Astrocyte (in vitro differentiated cells and primary cell): Measurements from ENCODE around the gene PRSS33. TPM values are rescaled to one million over a fixed set of nuclear protein-coding genes. Genes with fewer than 3 reads are reported as not detected.

ENCODE experiments used
- DNase-seq: peaks from one replicate; pipeline ENCODE4 v3.0.0-alpha.2; 2010; ENCODE audit warnings: low read depth
- FAIRE-seq: peaks from 2 replicates; lab custom pipeline; 2011; peaks lifted over from hg19 to GRCh38; lab: Jason Lieb, UNC
- H2AFZ ChIP-seq: 2 replicates; pipeline ENCODE4 v1.6.0; 2012; ENCODE audit warnings: low read depth, low read length, inconsistent platforms
- H3K27ac ChIP-seq: 2 replicates; pipeline ENCODE4 v1.5.1; 2011; ENCODE audit warnings: low read depth, low read length, inconsistent platforms
- H3K27me3 ChIP-seq: 2 replicates; pipeline ENCODE4 v1.6.0; 2011; ENCODE audit warnings: low read length, inconsistent platforms; ENCODE audit not compliant: insufficient read depth
- H3K36me3 ChIP-seq: 2 replicates; pipeline ENCODE4 v1.5.1; 2011; ENCODE audit warnings: low read length, inconsistent platforms; ENCODE audit not compliant: insufficient read depth
- H3K4me1 ChIP-seq: 2 replicates; pipeline ENCODE4 v1.5.1; 2011; ENCODE audit warnings: low read length, inconsistent platforms; ENCODE audit not compliant: insufficient read depth
- H3K4me2 ChIP-seq: 2 replicates; pipeline ENCODE4 v1.6.0; 2012; ENCODE audit warnings: low read length, inconsistent platforms
- H3K4me3 ChIP-seq: 2 replicates; pipeline ENCODE4 v1.5.1; 2011; ENCODE audit warnings: low read depth, mild to moderate bottlenecking, low read length, inconsistent platforms; ENCODE audit not compliant: insufficient read depth
- H3K79me2 ChIP-seq: 2 replicates; pipeline ENCODE4 v1.6.0; 2012; ENCODE audit warnings: mild to moderate bottlenecking, low read length, inconsistent platforms; ENCODE audit not compliant: insufficient read depth
- H3K9ac ChIP-seq: 2 replicates; pipeline ENCODE4 v1.6.0; 2012; ENCODE audit warnings: mild to moderate bottlenecking, low read length, inconsistent platforms
- H3K9me3 ChIP-seq: 2 replicates; pipeline ENCODE4 v1.5.1; 2012; ENCODE audit warnings: low read depth, mild to moderate bottlenecking, low read length, inconsistent platforms; ENCODE audit not compliant: insufficient read depth
- H4K20me1 ChIP-seq: 2 replicates; pipeline ENCODE4 v1.6.0; 2012; ENCODE audit warnings: low read length, inconsistent platforms; ENCODE audit not compliant: insufficient read depth
- H3K27ac Mint-ChIP-seq: one replicate; pipeline ENCODE4 v1.8.0; 2021; ENCODE audit warnings: mild to moderate bottlenecking, mixed read lengths; ENCODE audit not compliant: unreplicated experiment
- H3K27me3 Mint-ChIP-seq: one replicate; pipeline ENCODE4 v1.8.0; 2021; ENCODE audit warnings: low read depth, mixed read lengths; ENCODE audit not compliant: unreplicated experiment
- H3K36me3 Mint-ChIP-seq: one replicate; pipeline ENCODE4 v1.8.0; 2021; ENCODE audit warnings: low read depth, mixed read lengths; ENCODE audit not compliant: unreplicated experiment
- H3K4me1 Mint-ChIP-seq: one replicate; pipeline ENCODE4 v1.8.0; 2021; ENCODE audit warnings: low read depth, mixed read lengths; ENCODE audit not compliant: unreplicated experiment
- H3K4me3 Mint-ChIP-seq: one replicate; pipeline ENCODE4 v1.8.0; 2021; ENCODE audit warnings: mild to moderate bottlenecking, moderate library complexity, mixed read lengths; ENCODE audit not compliant: unreplicated experiment
- H3K9me3 Mint-ChIP-seq: one replicate; pipeline ENCODE4 v1.8.0; 2021; ENCODE audit warnings: mild to moderate bottlenecking, mixed read lengths; ENCODE audit not compliant: unreplicated experiment
- EZH2 ChIP-seq: IDR thresholded peaks from 2 replicates; pipeline ENCODE4 v1.6.1; 2012; ENCODE audit warnings: mild to moderate bottlenecking, low read length, inconsistent platforms; ENCODE audit not compliant: insufficient read depth
- total RNA-seq: library from RNA; stranded (reverse); gene quantifications from 2 replicates; pipeline ENCODE4 v1.2.1, GENCODE V29; 2021
- TF ChIP-seq, protein P1 (sequence below): IDR thresholded peaks from 2 replicates; pipeline ENCODE4 v1.5.1; 2011; ENCODE audit warnings: low read depth, mild to moderate bottlenecking, inconsistent platforms, low read length, moderate library complexity; ENCODE audit not compliant: insufficient read depth

PRSS33 gene
- total RNA-seq, 1 donor from 2014 or later, result not detected

DNA sequence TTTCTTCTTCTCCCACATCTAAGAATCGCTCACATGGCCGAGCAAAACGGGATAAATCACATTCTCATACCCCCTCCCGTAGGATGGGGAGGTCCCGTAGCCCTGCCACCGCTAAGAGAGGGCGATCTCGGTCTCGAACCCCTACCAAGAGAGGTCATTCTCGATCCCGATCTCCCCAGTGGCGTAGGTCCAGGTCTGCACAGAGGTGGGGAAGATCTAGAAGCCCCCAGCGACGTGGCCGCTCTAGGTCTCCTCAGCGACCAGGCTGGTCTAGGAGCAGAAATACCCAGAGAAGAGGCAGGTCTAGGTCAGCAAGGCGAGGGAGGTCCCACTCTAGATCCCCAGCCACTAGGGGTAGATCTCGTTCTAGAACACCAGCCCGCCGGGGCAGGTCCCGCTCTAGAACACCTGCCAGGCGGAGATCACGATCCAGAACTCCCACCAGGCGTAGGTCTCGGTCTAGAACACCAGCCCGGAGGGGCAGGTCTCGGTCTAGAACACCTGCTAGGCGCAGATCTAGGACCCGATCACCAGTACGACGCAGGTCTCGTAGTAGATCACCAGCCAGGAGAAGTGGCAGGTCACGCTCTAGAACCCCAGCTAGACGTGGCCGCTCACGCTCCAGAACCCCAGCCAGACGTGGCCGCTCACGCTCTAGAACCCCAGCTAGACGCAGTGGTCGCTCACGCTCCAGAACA is 25.3 kb downstream of the PRSS33 start:
- no peak for TF ChIP-seq EZH2
- TF ChIP-seq, protein P1, sequence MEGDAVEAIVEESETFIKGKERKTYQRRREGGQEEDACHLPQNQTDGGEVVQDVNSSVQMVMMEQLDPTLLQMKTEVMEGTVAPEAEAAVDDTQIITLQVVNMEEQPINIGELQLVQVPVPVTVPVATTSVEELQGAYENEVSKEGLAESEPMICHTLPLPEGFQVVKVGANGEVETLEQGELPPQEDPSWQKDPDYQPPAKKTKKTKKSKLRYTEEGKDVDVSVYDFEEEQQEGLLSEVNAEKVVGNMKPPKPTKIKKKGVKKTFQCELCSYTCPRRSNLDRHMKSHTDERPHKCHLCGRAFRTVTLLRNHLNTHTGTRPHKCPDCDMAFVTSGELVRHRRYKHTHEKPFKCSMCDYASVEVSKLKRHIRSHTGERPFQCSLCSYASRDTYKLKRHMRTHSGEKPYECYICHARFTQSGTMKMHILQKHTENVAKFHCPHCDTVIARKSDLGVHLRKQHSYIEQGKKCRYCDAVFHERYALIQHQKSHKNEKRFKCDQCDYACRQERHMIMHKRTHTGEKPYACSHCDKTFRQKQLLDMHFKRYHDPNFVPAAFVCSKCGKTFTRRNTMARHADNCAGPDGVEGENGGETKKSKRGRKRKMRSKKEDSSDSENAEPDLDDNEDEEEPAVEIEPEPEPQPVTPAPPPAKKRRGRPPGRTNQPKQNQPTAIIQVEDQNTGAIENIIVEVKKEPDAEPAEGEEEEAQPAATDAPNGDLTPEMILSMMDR, result no peak
- no peak overlapping the region for H3K4me3 Mint-ChIP-seq

GRCh38 chr16:2761472-2761871 is 25.9 kb downstream of the PRSS33 start:
- Mint-ChIP-seq H3K27me3 (no peaks in the 10 kb centered on the region), H3K9me3 (peaks cover 2% of the 10 kb centered on the region)
- H4K20me1 ChIP-seq, result peaks cover 100% of the 10 kb centered on the region

More for the DNA sequence above, 25.3 kb downstream of the PRSS33 start:
- Histone ChIP-seq H3K4me3 (no peak overlapping the region), H2AFZ (no peak overlapping the region), H3K27ac (no peak overlapping the region), H3K27me3 (no peaks in the 10 kb centered on the region), H3K9ac (no peak overlapping the region), H3K79me2 (peaks cover 100% of the 10 kb centered on the region), H4K20me1 (peaks cover 100% of the 10 kb centered on the region), H3K36me3 (peaks cover 100% of the 10 kb centered on the region), H3K4me1 (no peaks in the 10 kb centered on the region), H3K9me3 (peaks cover 2% of the 10 kb centered on the region), H3K4me2 (no peak overlapping the region)
- peaks cover 78% of the 10 kb centered on the region for H3K36me3 Mint-ChIP-seq
- peaks cover 9% of the 10 kb centered on the region for H3K4me1 Mint-ChIP-seq
- FAIRE-seq (no peak), DNase-seq (no peak)
- peak overlapping the region; percentile 15 for H3K27ac Mint-ChIP-seq
- H3K9me3 Mint-ChIP-seq, result peaks cover 2% of the 10 kb centered on the region
- no peaks in the 10 kb centered on the region for H3K27me3 Mint-ChIP-seq

More at GRCh38 chr16:2761472-2761871, 25.9 kb downstream of the PRSS33 start:
- Histone ChIP-seq H3K4me1 (no peaks in the 10 kb centered on the region), H3K4me2 (no peak overlapping the region), H3K36me3 (peaks cover 100% of the 10 kb centered on the region), H2AFZ (no peak overlapping the region), H3K27ac (no peak overlapping the region), H3K27me3 (no peaks in the 10 kb centered on the region), H3K79me2 (peaks cover 100% of the 10 kb centered on the region), H3K9me3 (peaks cover 2% of the 10 kb centered on the region), H3K9ac (no peak overlapping the region), H3K4me3 (no peak overlapping the region)
- Mint-ChIP-seq H3K4me1 (peaks cover 15% of the 10 kb centered on the region), H3K4me3 (no peak overlapping the region), H3K27ac (peak overlapping the region; percentile 15), H3K36me3 (peaks cover 72% of the 10 kb centered on the region)
- TF ChIP-seq, protein P1, result no peak
- TF ChIP-seq EZH2, result no peak
- no peak for FAIRE-seq
- no peak for DNase-seq
